Vagina (tissue), 2 donors: ENCODE measurements around the gene SNRPD1.

Experiments
- CTCF ChIP-seq, 3 experiments: fragments of 450-650 bp in 2 of 3; fragments of 200-600 bp in 1 of 3; sonication (generic) in 1 of 3; IDR thresholded peaks; one replicate each; pipeline ENCODE4 v1.5.1; 2017 to 2019; ENCODE audit warnings: antibody characterized with exemption in 3 of 3, mild to moderate bottlenecking in 2 of 3, moderate library complexity in 2 of 3
- POLR2A ChIP-seq, 2 donors: fragments of 450-650 bp; IDR thresholded peaks; one replicate each; pipeline ENCODE4 v1.6.1; 2017; ENCODE audit warnings: antibody characterized with exemption in 2 of 2, mild to moderate bottlenecking in 2 of 2, moderate library complexity in 2 of 2
- POLR2AphosphoS5 ChIP-seq, 2 donors: sonication (generic); formaldehyde crosslinking; IDR thresholded peaks; one replicate each; pipeline ENCODE4 v1.9.0; 2017; ENCODE audit warnings: antibody characterized with exemption in 2 of 2, mild to moderate bottlenecking in 2 of 2, low read depth in 1 of 2; ENCODE audit not compliant: insufficient read depth in 1 of 2

- TF ChIP-seq CTCF (IDR thresholded peaks at IDR 0.05) (no peak), POLR2AphosphoS5 (IDR thresholded peaks at IDR 0.05; ENCODE audit: insufficient read depth in 1 of 2, low read depth in 1 of 2) (no peak), POLR2A (IDR thresholded peaks at IDR 0.05) (no peak)
Measured at GRCh38 chr18:21629089-21629832, 17.1 kb downstream of the SNRPD1 start.
